ENCODE measurements around the gene KIRREL3. TPM values are rescaled to one million over a fixed set of nuclear protein-coding genes. Genes with fewer than 3 reads are reported as not detected.

Gene KIRREL3
- total and polyA plus RNA-seq, 9 donors: 0.25 to 5.3 (median 0.48) TPM

- DNase-seq: no peak
- intact Hi-C loops (cut with DNase I): no loop called here
- 20 to 32% (median 28%) methylated on average over 9 of the region's 9 CpGs for WGBS, 3 donors
- Histone ChIP-seq H3K4me3 (no peak overlapping the region), H3K36me3 (no peaks in the 10 kb centered on the region), H3K27ac (no peak overlapping the region), H3K27me3 (no peaks in the 10 kb centered on the region), H3K4me1 (ENCODE audit: insufficient read depth) (no peaks in the 10 kb centered on the region), H3K9me3 (no peaks in the 10 kb centered on the region)
- TF ChIP-seq CTCF (IDR thresholded peaks at IDR 0.05): no peak
- TF ChIP-seq EP300 (IDR thresholded peaks at IDR 0.05): no peak
- no peak for TF ChIP-seq POLR2A (IDR thresholded peaks at IDR 0.05)
These were observed 74.2 kb downstream of the KIRREL3 start for GRCh38 chr11:126926376-126926791.

GRCh38 chr11:126925321-126926093 is 75.1 kb downstream of the KIRREL3 start:
- Histone ChIP-seq H3K4me1 (ENCODE audit: insufficient read depth) (no peaks in the 10 kb centered on the region), H3K36me3 (no peaks in the 10 kb centered on the region), H3K4me3 (no peak overlapping the region), H3K27ac (no peak overlapping the region), H3K27me3 (no peaks in the 10 kb centered on the region), H3K9me3 (no peaks in the 10 kb centered on the region)
- 54 to 60% (median 54%) methylated on average over 11 of the region's 11 CpGs for WGBS, 3 donors
- TF ChIP-seq EP300 (IDR thresholded peaks at IDR 0.05) (no peak), CTCF (IDR thresholded peaks at IDR 0.05) (no peak), POLR2A (IDR thresholded peaks at IDR 0.05) (no peak)
- intact Hi-C loops (cut with DNase I): no loop called here
- no peak for DNase-seq

GRCh38 chr11:126924376-126925040 is 76.1 kb downstream of the KIRREL3 start:
- H3K27me3 ChIP-seq: no peaks in the 10 kb centered on the region
- H3K27ac ChIP-seq: no peak overlapping the region
- 60 to 71% (median 61%) methylated on average over 5 of the region's 5 CpGs for WGBS, 3 donors
- no peaks in the 10 kb centered on the region for H3K36me3 ChIP-seq
- no peaks in the 10 kb centered on the region for H3K4me1 ChIP-seq (ENCODE audit: insufficient read depth)
- TF ChIP-seq CTCF (IDR thresholded peaks at IDR 0.05) (no peak), POLR2A (IDR thresholded peaks at IDR 0.05) (no peak), EP300 (IDR thresholded peaks at IDR 0.05) (no peak)
- H3K4me3 ChIP-seq: no peak overlapping the region
- intact Hi-C loops (cut with DNase I): no loop called here
- no peaks in the 10 kb centered on the region for H3K9me3 ChIP-seq
- no peak for DNase-seq

GRCh38 chr11:126920833-126921232 is 79.7 kb downstream of the KIRREL3 start:
- Histone ChIP-seq H3K27ac (no peak overlapping the region), H3K9me3 (no peaks in the 10 kb centered on the region), H3K4me1 (ENCODE audit: insufficient read depth) (no peaks in the 10 kb centered on the region), H3K27me3 (no peaks in the 10 kb centered on the region), H3K4me3 (no peak overlapping the region), H3K36me3 (no peaks in the 10 kb centered on the region)
- DNase-seq: no peak
- 87 to 96% (median 94%) methylated on average over 4 of the region's 4 CpGs for WGBS, 3 donors
- intact Hi-C loops (cut with DNase I): no loop called here
- TF ChIP-seq EP300 (IDR thresholded peaks at IDR 0.05) (no peak), POLR2A (IDR thresholded peaks at IDR 0.05) (no peak), CTCF (IDR thresholded peaks at IDR 0.05) (no peak)

Measured in ovary (tissue), 9 donors.